Fibroblast of upper back skin (primary cell): ENCODE data around the gene DENND6B.

Experiments
- DNase-seq: peaks from one replicate; pipeline ENCODE4 v3.0.0-alpha.2; 2013

DENND6B gene

DNA sequence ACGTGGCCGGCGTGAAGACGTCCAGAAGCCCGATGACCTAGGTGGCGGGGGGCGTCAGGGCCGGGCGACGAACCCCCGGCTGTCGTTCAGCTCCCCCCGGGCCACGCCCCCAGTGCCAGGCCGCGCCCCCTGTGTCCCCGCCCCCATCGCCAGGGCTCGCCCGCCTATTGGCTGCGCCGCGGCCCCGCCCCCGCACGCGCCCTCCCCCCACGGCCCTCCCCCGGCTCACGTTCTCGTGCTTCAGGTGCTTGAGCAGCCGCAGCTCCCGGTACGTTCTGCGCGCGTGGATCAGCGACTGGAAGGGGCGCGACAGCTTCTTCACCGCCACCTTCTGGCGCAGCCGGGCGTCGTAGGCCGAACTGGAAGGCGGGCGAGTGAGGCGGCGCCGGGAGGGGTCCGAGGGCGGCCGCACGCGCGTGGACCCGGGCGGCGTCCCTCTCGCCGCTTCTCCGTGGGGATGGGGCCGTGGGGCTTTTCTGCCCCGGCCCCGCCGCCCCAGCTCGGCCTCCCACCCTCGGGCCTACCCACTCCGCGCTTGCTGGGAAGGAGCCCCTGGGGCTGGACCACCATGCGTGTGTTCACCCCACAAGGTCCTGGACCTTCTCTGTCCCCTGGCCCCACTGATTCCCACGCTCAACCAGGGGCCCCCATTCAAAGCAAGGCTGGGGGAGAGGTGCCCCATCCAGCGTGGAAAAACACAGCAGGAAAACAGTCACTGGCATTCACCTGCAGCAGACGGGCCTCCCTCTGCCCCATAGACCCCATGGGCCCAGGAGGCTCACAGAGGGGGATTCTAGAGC is 59.0 kb downstream of the DENND6B start:
- DNase-seq, result peak; percentile 57

DNA sequence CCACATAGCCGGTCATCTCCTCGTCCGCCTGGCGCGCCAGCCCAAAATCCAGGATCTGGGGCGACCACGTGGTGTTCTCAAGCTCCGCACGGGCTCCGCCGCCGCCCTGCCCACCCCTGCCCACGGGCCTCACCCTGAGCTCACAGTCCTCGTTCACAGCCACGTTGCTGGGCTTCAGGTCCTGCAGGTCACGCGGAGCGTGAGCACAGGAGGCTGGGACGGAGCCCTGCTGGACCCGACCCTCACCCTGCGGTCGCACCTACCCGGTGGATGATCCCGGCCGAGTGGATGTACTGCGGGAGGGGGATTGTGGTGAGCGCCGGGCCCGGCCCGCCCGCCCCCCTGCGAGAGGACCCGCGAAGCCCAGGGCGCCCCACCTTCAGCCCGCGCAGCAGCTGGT is 59.8 kb downstream of the DENND6B start:
- DNase-seq, result no peak

DNA sequence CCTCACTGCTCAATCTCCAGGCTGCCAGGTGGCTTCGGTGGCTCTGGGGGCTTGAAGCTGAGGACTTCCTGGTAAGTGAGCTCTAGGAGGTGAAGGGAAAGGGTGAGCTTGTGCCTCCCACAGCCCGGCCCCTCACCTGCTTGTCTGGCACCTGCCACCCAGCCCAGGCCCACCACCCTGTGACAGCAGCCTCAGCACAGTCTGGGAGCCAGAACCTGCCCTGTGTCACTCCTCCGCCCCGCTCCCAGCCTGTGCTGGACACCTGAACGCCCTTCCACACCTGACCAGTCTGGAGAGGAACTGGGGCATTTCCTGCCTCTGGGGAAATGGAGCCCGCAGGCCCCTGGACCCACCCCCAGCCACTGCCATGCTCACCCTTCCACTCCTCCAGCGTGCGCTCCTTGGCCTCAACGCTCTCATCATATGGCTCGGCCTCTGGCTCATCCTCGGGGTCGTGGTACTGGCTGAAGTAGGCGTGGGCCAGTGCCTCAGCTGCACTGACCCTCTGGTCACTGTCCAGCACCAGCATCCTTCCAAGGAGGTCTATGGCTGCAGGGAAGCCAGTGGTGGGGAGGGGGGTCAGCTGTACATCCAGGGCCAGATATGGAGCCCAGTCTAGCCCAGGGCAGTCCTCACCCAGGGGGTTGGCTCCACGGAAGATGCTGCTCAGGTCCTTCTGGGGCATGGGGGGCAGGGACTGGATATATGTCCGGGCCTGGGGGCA is 61.7 kb downstream of the DENND6B start:
- DNase-seq, result no peak

- no peak for DNase-seq
Observed at GRCh38 chr22:50264104-50264745, 62.6 kb downstream of the DENND6B start.

DNA sequence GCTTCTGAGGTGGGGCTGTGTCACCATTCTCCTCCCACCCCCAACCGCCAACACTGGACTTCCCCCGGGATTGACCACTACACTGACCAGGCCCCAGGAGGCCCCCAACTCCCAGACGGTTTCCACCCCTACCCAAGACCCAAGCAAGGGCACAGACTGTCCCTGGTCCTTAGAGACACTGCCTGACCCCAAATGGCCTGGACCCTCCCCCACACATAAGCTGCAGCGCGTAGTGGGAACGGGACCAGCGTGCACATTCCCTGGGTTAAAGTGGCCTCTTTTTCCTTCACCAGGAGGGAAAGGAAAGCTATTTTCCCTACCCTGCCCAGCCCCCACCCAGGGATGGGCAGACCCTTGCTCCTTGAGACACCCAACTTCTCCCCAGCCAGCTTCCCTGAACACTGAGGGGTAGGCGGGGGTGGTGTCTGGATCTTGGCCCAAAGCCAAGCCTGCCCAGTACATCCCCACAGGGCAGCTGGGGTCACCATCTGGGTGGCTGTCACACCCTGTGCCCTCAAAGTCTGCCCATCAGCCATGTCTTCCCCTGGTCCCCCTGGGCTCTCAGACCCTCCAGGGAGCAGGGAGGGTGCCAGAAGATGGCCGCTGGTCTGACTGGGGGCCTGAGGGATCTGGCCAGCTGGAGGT is 63.7 kb downstream of the DENND6B start:
- DNase-seq, result no peak

DNA sequence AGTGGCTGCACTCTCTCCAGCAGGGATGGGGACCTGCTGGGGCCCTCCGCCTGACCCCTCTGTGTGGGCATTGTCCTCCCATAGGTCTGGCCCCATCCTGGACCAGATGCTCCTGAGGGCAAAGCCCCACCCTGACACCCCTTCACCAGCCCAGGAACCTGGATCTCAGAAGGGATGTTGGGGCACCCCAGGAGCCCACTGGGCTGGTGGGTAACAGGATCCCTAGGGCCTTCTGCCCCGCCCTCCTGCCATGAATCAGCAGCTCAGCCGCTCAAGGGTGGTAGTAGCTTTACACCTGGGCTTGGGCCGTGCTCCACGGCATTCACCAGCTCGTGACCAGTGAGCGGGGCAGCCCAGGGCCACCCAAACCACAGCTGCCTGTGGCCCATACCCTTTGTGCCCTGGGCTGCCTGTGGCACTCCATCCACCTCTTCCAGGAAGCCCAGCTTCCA is 64.3 kb downstream of the DENND6B start:
- DNase-seq, result no peak

- peak; percentile 38 for DNase-seq
Observed at GRCh38 chr22:50261615-50262459, 65.0 kb downstream of the DENND6B start, which contains the start of gene MAPK12. Gene MAPK12, minus strand, starts transcription at chr22:50261683. Its CDS starts 174 bp downstream, at chr22:50261509.

GRCh38 chr22:50260801-50261614 is 65.8 kb downstream of the DENND6B start:
- peak; percentile 49 for DNase-seq

DNA sequence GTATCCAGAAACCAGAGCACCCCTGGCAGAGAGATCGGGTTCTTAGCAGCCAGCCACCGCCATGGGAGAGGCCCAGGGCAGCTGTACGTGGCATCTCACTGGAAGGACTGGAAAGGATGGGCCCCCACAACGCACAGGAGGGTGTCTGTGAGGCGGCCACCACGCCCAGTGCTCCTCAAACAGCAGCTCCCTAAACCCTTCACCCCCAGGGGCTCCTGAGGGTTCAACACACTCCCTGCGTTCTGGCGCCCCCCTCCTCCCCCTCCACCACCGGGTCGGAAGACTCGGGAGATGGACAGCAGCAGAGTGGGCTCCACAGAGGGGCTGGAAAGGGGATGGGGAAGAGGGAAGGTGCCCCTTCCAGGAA is 66.4 kb downstream of the DENND6B start:
- DNase-seq, result no peak

DNA sequence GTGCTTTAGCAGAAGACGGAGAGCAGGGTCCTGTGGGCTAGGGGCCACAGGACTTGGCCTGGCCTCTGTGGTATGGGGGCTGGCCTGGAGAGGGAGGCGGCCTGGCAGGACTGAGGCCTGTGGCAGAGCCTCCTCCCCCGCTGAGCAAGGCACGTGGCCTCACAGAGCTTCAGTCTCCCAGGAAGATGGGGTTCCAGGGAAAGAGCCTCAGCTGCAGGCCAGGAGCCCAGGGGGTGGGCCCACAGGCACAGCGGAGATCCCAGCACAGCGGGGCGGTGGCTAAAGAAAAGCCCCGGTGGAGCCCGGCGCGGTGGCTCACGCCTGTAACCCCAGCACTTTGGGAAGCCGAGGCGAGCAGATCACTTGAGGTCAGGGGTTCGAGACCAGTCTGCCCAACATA is 67.5 kb downstream of the DENND6B start:
- DNase-seq, result no peak
